Stomach (tissue), 4 donors: ENCODE results near the gene HELT.
"Not testable (repeated sequence)": the region's sequence is repeated elsewhere in the genome, so short reads cannot be mapped to it uniquely, and the experiment has no call there.

Experiments
- CTCF ChIP-seq, 7 experiments: fragments of 450-650 bp in 4 of 7; fragments of 200-600 bp in 3 of 7; sonication (generic) in 3 of 7; IDR thresholded peaks; one replicate each; pipeline ENCODE4 v1.5.1; 2016 to 2019; ENCODE audit warnings: antibody characterized with exemption in 7 of 7, control low read depth in 2 of 7, mild to moderate bottlenecking in 1 of 7
- EP300 ChIP-seq: sonication (generic); formaldehyde crosslinking; IDR thresholded peaks from one replicate; pipeline ENCODE4 v1.6.1; 2017; ENCODE audit warnings: antibody characterized with exemption
- POLR2A ChIP-seq, 4 donors: fragments of 450-650 bp; IDR thresholded peaks; one replicate each; pipeline ENCODE4 v1.6.1; 2016; ENCODE audit warnings: antibody characterized with exemption in 4 of 4, control low read depth in 2 of 4, mild to moderate bottlenecking in 1 of 4, moderate library complexity in 1 of 4
- POLR2AphosphoS5 ChIP-seq, 3 donors: sonication (generic); formaldehyde crosslinking; IDR thresholded peaks; one replicate each; pipeline ENCODE4 v1.6.1; 2016; ENCODE audit warnings: antibody characterized with exemption in 3 of 3

GRCh38 chr4:185051283-185051682 lies 33.0 kb downstream of the HELT start:
- not testable (repeated sequence) for TF ChIP-seq CTCF (IDR thresholded peaks at IDR 0.05); POLR2A (IDR thresholded peaks at IDR 0.05); POLR2AphosphoS5 (IDR thresholded peaks at IDR 0.05); EP300
